Nucleus accumbens (tissue), 56 donors: ENCODE results near the gene AGBL4.

Source experiments
- DNase-seq, 56 donors: peaks; one replicate each; lab custom pipeline; 2025; lab: John Stamatoyannopoulos, UW

Gene AGBL4

DNA sequence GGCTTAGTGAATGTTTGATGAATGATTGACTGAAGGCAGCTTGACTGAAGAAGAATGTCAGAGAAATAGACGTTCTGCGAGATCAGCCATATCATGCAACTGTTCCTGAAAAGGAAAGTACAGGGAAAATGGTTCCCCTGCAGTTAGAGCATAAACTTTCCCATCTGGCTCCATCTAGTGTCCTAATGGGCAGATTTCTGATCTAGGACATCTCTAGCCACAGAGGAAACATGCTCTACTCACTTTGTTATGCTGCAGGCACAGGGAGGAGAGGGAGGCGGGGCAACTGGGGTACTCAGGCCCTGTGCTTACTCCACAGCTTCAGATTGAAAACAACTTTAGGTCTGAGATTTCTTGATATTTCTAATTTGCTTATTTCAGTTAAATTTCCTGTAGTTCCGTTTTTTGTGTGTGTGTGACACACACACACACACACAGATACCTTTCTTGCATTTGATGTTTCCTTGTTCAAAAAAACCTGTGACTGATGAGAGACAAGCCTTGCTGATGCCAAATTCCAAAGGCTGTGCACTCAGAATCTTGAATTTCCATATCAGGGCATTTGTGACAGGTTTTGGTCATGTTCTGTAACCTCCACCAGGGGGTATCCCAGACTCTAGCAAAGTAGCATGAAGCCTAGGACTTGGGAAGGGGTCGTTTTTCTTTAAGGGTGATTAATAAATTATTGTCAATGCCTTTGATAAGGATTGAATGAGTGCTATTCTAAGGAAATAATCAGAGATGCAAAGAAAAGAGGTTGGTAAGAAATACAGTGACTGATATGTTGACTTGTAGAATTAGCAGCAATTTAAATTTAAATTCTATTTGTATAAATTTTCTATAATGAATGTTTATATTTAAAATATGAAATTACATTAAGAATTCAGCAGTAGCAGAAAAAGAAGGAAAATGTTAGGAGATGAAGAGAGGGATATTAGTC, 1107.4 kb downstream of the AGBL4 start:
- DNase-seq: peak in 4 of 56 donors; percentile 0 to 12 (median 3)

DNA sequence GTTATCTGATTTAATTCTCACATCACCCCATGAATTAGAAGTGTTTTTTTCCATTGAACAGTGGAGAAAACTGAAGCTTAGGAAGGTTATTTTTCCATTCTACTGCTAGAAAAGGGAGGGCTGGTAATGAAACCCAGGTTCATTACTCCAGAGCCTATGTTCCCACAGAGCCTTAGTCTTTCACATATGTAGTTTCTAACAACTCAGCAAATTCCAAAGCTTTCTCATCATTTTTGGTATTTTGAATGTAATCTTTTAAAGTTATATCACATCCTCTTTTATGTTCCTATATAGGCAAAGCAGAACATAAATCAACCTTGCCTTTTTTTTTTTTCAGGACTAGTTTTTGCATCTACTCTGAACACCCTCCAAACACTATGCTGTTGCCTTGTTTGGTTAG, 1115.1 kb downstream of the AGBL4 start:
- no peak for DNase-seq

DNA sequence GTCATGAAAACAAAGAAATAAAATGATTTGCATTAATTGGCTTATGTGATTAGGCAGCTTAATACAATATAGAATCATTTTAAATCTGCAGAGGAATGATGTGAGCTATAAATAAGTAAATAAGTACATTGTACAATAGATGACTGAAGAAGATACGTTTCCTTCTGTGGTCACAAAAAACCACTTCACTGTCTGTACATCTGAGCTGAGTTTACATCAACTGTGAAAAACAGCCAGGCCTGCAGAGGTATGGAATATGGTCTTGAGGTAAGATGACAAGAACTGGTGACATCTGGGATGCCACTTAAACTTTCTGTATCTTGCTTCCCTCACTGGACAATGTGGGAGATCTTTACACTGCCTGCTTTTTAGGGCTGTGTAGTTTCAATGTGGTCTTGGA, 1117.0 kb downstream of the AGBL4 start:
- no peak for DNase-seq

DNA sequence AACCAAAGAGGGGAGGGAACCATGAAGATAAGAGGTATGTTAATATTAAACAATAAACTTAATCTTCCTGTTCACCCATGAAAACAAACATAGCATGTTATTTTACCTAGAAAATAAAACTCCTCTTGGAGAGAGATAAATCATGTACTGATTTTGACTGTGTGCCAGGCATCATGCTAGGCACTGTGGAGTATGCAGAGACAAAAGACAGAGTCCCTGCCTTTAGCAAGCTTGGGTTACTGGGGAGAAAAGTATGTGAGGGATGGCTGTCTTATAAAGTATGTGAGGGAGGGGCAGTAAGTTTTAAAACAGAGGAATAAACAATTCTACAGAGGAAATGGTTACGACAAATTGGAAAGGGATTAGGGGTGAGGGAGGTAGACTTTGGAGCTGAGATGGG, 1117.6 kb downstream of the AGBL4 start:
- DNase-seq: no peak

DNA sequence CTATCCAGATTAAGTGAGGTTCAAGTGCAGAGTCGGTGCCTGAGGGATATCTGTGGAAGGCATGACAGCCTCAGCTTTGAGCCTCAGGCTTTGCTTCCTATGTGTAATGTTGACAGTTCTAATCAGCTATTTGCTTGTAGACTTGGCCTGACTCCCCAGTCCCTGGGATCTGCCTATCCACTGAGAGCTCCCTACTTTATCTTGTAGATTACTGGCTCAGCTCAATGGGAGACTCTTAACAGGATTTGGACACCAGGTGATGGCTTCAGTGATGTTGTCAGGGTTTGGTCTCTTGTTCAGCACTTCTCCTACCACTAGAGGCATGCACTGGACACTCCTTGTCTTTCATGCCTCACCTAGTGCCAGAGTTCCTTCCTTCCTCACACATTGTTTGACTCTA, 1120.5 kb downstream of the AGBL4 start:
- no peak for DNase-seq

DNA sequence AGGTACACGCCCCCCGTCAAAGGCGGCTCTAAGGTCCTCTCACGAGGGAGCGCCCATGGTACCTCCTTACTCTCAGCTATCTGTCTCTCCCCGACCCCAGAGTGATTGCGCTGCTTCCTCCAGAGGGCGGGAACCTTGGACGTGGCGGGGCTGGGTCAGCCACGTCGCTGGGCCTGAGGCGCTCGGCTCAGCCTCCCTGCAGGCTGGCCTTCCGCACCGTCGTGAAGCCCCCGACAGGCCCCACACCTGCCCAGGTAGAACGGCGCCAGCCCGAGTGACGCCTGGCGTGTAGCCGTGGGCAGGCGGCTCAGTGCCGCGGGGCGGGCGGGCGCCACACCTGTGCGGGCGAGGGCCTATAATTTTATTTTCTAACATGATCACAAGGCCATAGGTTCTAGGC, 1124.9 kb downstream of the AGBL4 start:
- DNase-seq: no peak

DNA sequence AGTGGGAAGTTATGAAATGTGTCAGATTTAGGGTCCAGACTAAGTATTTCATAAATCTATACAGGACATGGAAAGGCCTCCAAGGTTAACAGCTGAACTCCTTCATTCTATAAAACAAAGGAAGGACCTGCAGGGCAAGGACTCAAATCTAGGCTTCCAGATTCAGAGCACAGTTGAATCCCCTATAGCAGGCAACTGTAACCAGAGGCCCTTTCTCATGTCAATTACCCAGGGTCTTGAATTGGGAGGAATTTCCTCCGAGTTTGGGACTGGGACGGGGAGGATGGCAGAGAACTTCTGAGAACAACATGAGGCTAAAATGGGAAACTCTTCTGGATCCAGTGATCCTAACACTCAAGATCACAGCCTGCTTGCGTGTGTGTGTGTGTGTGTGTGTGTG, 1134.1 kb downstream of the AGBL4 start:
- DNase-seq: no peak

DNA sequence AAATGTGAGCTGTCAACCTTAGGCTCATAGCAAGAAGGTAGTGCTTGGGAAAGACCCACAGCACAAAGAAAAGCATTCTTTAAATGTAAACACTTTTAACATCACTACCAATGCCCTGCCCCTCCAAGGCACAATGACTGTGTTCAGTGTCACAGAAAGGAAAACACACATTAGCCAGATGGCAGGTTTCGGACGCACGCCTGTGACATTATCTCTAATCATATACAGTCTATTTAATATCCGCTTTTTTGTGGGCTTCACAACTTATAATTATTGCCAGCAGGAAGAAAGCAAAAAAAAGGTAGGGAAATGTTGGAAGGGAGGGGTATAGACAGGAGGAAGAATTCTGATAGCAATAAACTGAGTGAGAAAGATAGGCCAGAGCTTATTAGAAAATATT, 1134.7 kb downstream of the AGBL4 start:
- no peak for DNase-seq

DNA sequence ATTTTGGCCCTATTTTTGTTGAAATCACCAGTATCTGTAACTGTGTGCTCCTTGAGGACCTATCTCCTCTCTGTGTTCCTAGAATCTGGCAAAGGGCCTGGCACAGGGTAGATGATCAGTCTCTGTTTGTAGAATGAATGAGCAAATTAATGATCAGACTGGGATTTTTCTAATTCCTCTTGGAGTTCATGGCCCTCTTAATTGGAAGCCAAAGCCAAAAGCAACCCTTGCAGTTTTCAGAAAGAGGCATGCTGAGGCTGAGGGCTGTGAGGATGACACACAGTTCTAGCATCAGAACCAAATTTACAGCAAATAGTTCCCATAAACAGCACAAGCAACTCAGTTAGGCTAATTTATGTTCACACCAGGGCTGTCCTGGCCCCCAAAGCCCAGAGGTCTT, 1136.0 kb downstream of the AGBL4 start:
- no peak for DNase-seq

DNA sequence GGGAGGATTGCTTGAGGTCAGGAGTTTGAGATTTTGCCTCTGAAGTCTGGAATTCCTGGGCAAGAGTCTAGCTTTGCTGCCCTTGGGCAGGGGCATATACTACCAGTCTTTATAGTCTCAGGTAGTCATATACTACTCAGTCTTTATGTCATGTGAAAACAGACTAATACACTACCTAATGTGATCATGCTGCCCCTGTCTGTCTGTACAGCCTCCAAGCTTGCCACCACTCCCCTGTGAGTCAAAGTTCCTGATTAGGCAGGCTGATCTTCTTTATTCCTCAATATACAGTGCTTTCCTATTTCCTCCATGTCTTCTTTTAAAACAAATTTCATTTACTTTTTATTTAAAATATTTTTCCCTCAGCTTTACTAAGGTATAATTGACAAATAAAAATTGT, 1141.7 kb downstream of the AGBL4 start:
- DNase-seq: no peak

DNA sequence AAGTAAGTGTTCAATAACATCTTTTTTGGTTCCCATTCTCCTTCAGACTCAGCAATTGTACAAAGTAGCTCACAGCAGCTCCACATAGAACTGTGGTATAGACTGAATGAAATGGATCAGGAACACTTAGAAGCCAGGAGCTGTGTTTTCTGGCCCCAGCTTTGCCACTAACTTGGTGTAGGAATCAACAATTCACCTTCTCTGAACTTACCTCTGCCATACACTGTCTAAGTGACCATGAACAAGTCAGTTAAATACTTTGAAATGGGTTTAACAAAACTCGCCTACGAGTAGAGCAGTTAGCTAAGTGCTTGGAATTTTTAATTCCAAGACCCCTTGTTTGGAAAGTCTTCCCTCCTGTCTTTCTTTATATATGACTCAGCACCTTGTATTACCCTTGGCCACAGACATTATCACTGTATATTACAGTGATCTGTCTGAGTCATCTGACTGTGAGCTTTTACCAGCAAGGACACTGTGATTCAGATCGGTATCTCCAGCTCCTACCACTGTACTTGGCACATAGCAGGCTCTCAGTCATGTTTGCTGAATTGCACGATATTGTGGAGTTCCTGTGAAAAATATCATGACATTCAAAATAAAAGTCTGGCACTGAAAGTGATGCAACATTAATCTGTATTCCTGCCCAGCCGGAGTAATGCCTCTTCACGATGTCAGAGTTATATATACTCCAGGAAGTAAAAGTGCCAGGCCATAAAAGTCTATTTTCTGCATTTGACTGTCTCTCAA, 1145.4 kb downstream of the AGBL4 start:
- DNase-seq: no peak

DNA sequence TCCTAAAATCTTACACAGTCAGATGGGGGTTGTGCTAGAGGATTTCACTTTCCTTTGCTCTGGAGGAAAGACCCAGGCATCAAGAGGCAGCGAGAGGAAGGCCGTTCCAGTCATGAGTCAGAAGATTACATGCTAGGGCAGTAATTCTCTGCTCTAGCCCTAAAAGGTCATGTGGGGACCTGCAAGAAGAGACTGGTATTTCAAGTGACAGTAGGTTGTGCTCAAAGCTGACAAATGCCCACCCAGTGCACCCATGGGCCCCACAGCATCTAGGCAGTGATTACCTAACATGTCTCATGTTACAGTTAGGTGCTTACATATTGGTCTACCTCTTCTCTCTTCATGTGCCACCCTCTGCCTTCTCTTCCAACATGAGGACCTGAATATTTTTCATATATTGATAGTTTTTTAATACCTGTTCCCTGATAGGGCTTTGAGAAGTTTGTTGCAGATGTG, 1147.4 kb downstream of the AGBL4 start:
- no peak for DNase-seq

DNA sequence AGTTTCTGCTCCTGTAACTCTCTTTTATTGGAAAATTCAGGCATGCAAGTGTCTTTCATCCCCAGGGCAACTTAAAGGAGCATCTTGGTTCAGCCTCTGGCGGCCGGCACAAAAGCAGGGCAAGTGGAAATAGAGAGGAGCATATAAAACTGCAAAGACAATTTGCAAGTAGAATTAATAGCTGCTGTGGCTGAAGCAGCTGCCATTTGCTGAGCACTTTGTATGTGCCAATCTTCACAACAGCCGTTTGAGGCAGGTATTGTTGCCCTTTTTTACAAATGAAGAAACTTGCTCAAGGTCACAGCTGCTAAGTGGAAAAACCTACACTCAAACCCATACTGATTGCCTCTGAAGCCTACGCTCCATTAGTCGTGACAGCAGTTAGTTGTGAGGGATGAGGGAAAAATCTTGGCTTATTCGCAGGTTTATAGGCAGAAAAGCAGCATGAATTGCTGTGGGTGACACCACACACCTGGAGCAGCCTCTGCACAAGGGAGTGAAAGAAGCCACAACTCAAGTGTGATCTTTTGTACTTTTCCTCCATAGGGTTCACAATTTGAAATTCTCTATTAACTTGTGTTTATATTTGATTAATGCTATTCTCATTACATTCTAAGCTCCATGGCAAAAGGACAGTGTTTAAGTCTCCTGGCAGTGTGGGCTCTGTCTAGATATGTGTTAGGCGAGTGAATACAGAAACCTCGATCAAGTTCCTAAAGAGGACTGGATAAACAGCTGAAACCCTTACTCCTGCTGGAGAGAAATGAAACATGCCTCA, 1148.0 kb downstream of the AGBL4 start:
- peak in 4 of 56 donors; percentile 1 to 18 (median 8) for DNase-seq

DNA sequence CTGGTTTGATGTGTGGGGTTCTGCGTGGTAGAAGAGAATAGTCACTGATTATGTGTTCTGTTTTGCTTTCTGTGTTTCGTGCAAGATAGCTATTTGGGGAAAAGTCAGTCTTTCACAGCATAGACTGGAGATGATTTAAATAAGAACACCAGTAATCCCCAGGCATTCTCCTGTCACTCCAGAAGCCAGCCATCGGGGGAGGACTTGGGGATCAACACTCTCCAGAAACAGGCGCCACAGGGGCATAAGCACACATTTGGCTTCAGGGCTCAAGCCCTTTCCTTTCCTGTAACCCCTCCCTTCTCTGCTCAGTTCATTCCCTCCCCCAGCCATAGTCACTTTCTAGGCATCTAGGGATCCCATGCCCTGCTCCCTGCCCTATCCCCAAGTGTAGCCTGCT, 1149.8 kb downstream of the AGBL4 start:
- DNase-seq: no peak

DNA sequence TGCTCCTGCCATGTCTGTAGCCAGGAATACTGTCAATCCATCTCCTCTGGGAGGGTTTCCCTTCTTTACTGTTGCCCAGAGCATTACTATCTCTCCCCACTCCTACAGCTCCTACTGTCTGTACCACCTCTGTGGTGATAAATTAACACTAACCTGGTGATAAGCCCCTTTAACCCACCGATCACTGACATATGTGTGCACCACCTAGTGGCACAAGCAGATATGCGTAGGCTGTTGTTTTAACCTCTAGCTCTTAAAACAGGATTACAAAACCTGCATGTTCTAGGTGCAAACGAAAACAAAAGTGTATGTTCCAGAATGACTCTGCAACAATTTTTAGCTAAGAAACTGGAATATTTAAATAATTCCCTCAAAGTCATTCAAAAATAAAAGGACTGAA, 1153.2 kb downstream of the AGBL4 start:
- no peak for DNase-seq

DNA sequence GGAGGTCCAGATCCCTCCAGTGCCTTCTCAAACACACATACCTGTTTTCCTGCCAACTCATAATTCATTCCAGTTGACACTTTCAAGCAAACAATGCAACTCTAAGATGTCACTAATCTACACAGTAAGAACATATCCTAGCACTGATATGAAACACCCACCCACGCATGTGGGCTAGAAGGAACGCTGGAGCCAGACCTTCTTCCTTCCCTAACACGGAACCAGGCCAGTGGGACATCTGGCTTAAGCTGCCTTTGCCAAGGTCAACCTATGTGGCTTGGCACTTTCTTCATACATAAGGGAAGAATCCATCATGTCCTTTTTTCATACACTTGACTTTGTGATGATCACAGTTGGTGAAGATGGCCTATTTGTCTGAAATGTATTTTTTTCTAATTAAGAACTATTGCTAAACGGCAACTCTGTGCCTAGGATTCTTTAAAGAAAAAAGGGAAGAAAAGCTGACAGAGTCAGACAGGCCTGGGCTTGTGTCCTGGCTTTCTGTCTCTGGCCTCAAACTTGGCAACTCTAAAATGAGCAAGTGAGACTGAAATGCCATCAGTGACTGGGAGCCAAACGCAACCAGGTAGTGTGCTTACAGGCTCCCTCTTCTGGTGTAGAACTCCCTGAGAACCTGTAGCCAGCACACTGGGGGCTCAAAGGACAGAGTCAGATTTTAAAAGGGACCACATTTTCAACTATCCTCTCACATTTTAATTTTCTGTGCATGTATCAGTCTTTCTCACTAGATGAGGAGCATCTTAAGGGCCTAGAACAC, 1154.4 kb downstream of the AGBL4 start:
- DNase-seq: peak in 1 of 56 donors; percentile 6

DNA sequence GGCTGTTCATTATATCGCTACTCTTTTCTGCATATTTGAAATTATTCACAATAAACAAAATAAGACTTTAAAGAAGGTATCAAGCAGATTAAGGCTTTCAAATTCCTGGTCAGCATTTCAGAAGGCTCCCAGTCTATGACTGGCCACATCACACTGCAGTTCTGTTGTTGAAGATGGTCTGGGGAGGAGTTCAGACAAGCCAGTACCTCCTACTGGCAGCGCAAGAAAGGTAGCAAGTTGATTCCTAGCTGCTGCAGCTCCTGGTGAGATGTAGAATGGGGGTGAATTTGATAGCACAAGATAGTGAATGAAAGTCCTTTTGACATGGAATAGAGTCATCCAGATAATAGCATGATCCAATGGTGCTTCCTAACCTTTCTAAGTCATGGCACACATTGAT, 1158.8 kb downstream of the AGBL4 start:
- no peak for DNase-seq

DNA sequence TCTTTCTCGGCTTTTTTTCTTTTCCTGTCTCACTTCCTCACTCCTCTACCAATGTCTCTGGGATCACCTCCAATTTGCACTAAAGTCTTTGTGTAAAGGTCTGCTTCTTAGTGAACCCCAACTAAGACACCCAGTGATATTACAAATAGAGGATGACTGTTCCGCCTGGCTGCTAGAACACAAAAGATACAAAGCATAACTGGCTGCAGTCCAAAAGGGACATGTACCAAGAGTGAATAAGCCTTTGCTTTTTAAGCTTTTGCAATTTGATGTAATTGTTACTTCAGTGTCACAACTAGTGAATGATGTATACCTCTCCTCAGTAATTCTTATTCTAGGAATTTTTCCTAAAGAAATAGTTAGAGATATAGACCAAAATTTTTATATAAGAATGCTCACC, 1164.3 kb downstream of the AGBL4 start:
- DNase-seq: no peak

DNA sequence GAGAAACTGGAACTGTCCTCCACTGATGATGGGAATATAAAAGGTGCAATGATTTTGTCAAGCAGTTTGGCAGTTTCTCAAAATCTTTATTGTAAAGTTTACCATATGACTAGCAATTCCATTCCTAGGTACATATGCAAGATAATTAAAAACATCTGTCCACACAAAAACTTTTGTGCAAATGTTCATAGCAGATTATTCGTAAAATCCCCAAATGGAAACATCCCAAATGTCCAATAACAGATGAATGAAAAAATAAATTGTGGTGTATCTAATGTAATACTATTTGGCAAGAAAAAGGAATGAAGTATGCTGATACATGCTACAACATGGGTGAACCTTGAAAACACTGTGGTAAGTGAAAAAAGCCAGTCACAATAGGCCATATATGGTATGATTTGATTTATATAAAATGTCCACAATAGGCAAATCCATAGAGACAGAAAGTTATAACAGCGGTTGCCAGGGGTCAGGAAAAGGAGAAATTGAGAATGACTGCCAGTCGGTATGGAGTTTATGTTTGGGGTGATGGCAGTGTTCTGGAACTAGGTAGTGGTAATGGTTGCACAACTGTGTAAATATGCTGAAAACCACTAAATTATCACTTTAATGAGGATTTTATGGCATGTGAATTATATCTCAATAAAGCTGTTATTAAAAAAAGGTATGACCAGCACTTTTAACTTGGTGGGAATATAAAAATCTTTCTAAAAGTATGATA, 1165.4 kb downstream of the AGBL4 start:
- no peak for DNase-seq
